ENCODE data around the gene NEDD8.

DNA sequence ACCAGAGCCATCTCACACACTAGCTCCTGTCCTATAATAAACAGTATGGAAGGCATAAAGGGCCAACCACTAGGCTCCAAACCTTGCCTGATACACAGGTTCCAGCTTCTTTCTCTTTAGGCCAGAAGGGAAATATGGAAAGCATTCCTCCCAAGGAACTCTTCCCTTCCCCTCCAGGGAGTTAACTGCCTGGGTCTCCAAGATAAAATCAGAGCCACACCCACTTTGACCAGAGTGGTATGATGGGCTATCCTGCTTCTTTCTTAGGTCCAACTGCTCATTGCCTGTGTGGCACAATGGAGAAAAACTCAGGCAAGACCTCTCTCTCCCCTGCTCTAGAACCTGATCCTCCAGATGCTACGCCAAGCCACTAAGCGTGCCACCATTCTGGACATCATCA, 24.5 kb downstream of the NEDD8 start:
- TF ChIP-seq CTCF (IDR thresholded peaks at IDR 0.05) (no peak), POLR2A (IDR thresholded peaks at IDR 0.05) (no peak)
